Loucy (cell line): Measurements from ENCODE around the gene ZBED3.

Experiments used
- H2AFZ ChIP-seq: fragments of 200-600 bp; sonication (generic); 2 replicates; pipeline ENCODE4 v1.6.0; 2016; ENCODE audit warnings: antibody characterized with exemption, mild to moderate bottlenecking, low read length, moderate library complexity
- H3F3A ChIP-seq: fragments of 200-600 bp; 2 replicates; pipeline ENCODE4 v1.6.0; 2016; ENCODE audit warnings: antibody characterized with exemption, low read depth, mild to moderate bottlenecking
- H3K27me3 ChIP-seq: fragments of 200-600 bp; sonication (generic); 2 replicates; pipeline ENCODE4 v1.6.1; 2014; ENCODE audit warnings: low read length, mild to moderate bottlenecking; ENCODE audit not compliant: insufficient read depth, poor library complexity, severe bottlenecking
- H3K36me3 ChIP-seq: fragments of 200-600 bp; sonication (generic); 2 replicates; pipeline ENCODE4 v1.6.1; 2016; ENCODE audit warnings: low read length; ENCODE audit not compliant: insufficient read depth
- H3K4me1 ChIP-seq: fragments of 200-600 bp; sonication (generic); 2 replicates; pipeline ENCODE4 v1.5.1; 2014; ENCODE audit warnings: low read length, mild to moderate bottlenecking; ENCODE audit not compliant: insufficient read depth, poor library complexity, severe bottlenecking
- H3K4me2 ChIP-seq: fragments of 200-600 bp; sonication (generic); 2 replicates; pipeline ENCODE4 v1.6.0; 2014; ENCODE audit warnings: antibody characterized with exemption, low read length, low read depth, mild to moderate bottlenecking; ENCODE audit not compliant: poor library complexity, severe bottlenecking
- H3K4me3 ChIP-seq: fragments of 200-600 bp; sonication (generic); 2 replicates; pipeline ENCODE4 v1.5.1; 2014; ENCODE audit warnings: low read length, mild to moderate bottlenecking, mixed read lengths; ENCODE audit not compliant: poor library complexity, severe bottlenecking
- H3K79me2 ChIP-seq: fragments of 200-600 bp; sonication (generic); 2 replicates; pipeline ENCODE4 v1.6.1; 2014; ENCODE audit warnings: low read length; ENCODE audit not compliant: insufficient read depth
- H3K9ac ChIP-seq: fragments of 200-600 bp; sonication (generic); 2 replicates; pipeline ENCODE4 v1.6.0; 2014; ENCODE audit warnings: mild to moderate bottlenecking, low read depth, low read length, moderate library complexity; ENCODE audit not compliant: poor library complexity, severe bottlenecking
- H3K9me2 ChIP-seq: fragments of 200-600 bp; sonication (generic); replicated peaks from 2 replicates; pipeline ENCODE4 v1.6.1; 2016; ENCODE audit warnings: low read depth, low read length, mixed read lengths
- H3K9me3 ChIP-seq: fragments of 200-600 bp; sonication (generic); 2 replicates; pipeline ENCODE4 v1.6.1; 2014; ENCODE audit warnings: mild to moderate bottlenecking, antibody characterized with exemption, low read length, low read depth; ENCODE audit not compliant: insufficient read depth
- H4K20me1 ChIP-seq: fragments of 200-600 bp; sonication (generic); 2 replicates; pipeline ENCODE4 v1.6.0; 2014; ENCODE audit warnings: antibody characterized with exemption, low read length, mild to moderate bottlenecking; ENCODE audit not compliant: insufficient read depth, poor library complexity, severe bottlenecking
- EZH2phosphoT487 ChIP-seq: fragments of 200-600 bp; IDR thresholded peaks from 2 replicates; pipeline ENCODE4 v1.6.1; 2018; ENCODE audit warnings: antibody characterized with exemption, mild to moderate bottlenecking, moderate library complexity, borderline replicate concordance
- TF ChIP-seq, protein P1 (sequence below): fragments of 200-600 bp; sonication (generic); conservative IDR thresholded peaks from 2 replicates; pipeline ENCODE4 v1.5.1; 2014; ENCODE audit warnings: mild to moderate bottlenecking, antibody characterized with exemption, low read length

The ZBED3 gene

DNA sequence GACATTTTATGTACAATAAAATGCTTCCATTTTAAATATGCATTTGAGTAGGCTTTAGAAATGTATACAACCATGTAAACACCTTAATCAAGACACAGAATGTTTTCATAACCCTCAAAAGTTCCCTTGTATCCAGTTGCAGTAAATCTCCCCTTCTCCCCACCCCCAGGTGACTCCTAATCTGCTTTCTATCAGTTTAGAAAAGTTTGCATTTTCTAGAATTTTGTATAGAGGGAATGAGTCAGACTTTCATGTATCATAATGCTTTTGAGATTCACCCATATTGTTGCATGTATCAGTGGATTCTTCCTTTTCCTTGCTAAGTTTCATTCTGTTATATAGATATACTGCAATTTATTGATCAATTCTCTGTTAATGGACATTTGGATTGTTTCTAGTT lies 17.7 kb upstream of the ZBED3 start:
- no peak for TF ChIP-seq EZH2phosphoT487
- TF ChIP-seq, protein P1, sequence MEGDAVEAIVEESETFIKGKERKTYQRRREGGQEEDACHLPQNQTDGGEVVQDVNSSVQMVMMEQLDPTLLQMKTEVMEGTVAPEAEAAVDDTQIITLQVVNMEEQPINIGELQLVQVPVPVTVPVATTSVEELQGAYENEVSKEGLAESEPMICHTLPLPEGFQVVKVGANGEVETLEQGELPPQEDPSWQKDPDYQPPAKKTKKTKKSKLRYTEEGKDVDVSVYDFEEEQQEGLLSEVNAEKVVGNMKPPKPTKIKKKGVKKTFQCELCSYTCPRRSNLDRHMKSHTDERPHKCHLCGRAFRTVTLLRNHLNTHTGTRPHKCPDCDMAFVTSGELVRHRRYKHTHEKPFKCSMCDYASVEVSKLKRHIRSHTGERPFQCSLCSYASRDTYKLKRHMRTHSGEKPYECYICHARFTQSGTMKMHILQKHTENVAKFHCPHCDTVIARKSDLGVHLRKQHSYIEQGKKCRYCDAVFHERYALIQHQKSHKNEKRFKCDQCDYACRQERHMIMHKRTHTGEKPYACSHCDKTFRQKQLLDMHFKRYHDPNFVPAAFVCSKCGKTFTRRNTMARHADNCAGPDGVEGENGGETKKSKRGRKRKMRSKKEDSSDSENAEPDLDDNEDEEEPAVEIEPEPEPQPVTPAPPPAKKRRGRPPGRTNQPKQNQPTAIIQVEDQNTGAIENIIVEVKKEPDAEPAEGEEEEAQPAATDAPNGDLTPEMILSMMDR, result no peak
- H3K79me2 ChIP-seq, result no peaks in the 10 kb centered on the region
- no peaks in the 10 kb centered on the region for H3F3A ChIP-seq
- H3K9me3 ChIP-seq, result no peaks in the 10 kb centered on the region
- H4K20me1 ChIP-seq, result no peaks in the 10 kb centered on the region
- H3K27me3 ChIP-seq, result no peaks in the 10 kb centered on the region
- no peak overlapping the region for H2AFZ ChIP-seq
- H3K9ac ChIP-seq, result no peak overlapping the region
- H3K36me3 ChIP-seq, result no peaks in the 10 kb centered on the region
- no peak overlapping the region for H3K4me3 ChIP-seq
- no peaks in the 10 kb centered on the region for H3K4me1 ChIP-seq
- no peaks in the 10 kb centered on the region for H3K9me2 ChIP-seq
- H3K4me2 ChIP-seq, result no peak overlapping the region

DNA sequence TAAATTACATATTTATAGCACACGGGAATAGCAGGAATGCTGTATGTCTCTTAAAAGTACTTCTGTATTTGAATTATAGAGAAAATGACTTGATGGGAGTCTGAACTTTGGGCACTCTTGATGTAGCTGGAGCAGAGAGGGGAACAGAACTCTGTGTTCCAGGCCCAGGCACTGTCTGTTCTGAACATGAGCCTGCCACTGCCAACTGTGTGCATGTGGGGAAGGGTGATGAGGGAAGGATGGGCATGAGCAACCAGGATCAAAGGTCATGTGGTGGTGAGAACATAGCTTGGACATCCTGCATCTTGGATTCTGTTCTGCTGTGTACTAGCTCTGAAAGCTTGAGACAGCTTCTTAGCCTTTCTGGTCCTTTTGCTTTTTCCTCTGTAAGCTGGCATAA lies 16.4 kb upstream of the ZBED3 start:
- Histone ChIP-seq H3K4me3 (no peak overlapping the region), H3K9me2 (no peaks in the 10 kb centered on the region), H3K36me3 (no peaks in the 10 kb centered on the region), H4K20me1 (no peaks in the 10 kb centered on the region), H3K79me2 (no peaks in the 10 kb centered on the region), H3F3A (no peaks in the 10 kb centered on the region), H3K4me1 (no peaks in the 10 kb centered on the region), H3K9me3 (no peaks in the 10 kb centered on the region), H2AFZ (no peak overlapping the region), H3K4me2 (no peak overlapping the region), H3K9ac (no peak overlapping the region), H3K27me3 (no peaks in the 10 kb centered on the region)
- TF ChIP-seq EZH2phosphoT487, result no peak
- TF ChIP-seq, protein P1, result no peak

DNA sequence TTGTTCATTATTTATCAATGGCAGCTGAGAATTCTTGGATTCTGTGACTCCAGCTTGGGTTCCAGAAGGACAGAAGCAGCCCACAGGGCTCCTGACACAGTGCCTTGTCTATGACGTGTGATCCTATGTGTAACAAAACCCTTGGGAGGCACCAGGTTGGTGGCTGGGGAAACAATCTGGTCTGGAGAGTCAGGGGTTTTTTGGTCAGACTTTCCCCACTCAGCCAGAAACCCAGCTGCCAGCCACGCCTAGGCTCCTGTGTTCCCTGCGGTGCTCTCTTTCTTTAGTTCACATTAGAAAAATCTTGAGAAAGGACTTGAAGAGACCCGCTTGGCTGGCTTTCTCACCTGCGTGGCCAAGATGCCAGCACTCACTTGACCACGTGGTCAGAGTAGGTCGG lies 15.5 kb upstream of the ZBED3 start:
- Histone ChIP-seq H3K9me2 (no peaks in the 10 kb centered on the region), H3F3A (no peaks in the 10 kb centered on the region), H3K4me3 (no peak overlapping the region), H3K4me1 (no peaks in the 10 kb centered on the region), H3K27me3 (no peaks in the 10 kb centered on the region), H2AFZ (no peak overlapping the region), H4K20me1 (no peaks in the 10 kb centered on the region), H3K79me2 (no peaks in the 10 kb centered on the region), H3K9me3 (no peaks in the 10 kb centered on the region), H3K9ac (no peak overlapping the region), H3K4me2 (no peak overlapping the region), H3K36me3 (no peaks in the 10 kb centered on the region)
- TF ChIP-seq EZH2phosphoT487, result no peak
- TF ChIP-seq, protein P1, result no peak
